ENCODE results near the gene CD93. TPM values are rescaled to one million over a fixed set of nuclear protein-coding genes. Genes with fewer than 3 reads are reported as not detected.

Gene CD93
- total RNA-seq, 1 experiment from 2014 or later: not detected

DNA sequence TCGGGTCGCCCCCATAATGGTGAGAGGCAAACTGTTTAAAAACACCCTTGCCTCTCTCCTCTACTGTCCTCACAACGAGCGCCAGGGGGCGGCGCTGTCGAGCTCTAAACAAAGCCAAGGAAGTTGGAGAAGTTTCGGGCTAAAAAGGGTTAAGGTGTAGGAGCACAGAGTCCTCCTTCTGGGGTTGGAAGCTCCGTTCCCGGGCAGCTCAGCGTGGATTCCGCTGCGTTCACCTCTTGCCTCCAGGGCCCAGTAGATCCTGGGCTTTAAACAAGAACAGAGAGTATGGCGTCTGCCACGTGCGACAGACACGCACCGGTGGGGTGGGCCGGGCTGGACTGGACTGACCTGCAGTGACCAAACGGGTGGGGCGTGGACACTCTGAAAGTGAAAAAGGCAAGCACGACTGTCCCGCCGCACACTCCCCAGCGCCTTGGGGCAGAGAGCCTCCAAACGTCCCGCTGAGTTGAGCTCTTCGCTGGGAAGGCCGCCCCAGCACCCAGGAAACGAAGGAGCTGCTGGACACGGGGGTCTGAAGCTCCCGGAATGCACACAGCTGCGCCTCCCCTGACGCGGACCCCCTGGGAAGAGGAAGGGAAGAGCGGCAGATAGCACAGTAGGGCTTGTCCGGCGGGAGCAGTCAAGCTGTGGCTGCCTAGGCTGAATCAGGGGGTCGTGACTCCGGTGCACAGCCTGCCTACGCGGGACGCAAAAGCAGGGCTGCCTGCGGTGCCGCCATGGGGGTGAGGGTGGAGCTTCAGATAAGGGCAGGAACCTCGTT, 35.1 kb downstream of the CD93 start:
- H3K36me3 ChIP-seq: no peaks in the 10 kb centered on the region
- no peaks in the 10 kb centered on the region for H3K27me3 ChIP-seq
- no peaks in the 10 kb centered on the region for H3K4me1 ChIP-seq
- no peak for DNase-seq
- no peak overlapping the region for H3K27ac ChIP-seq
- H3K4me3 ChIP-seq: no peak overlapping the region
- no peaks in the 10 kb centered on the region for H3K9me3 ChIP-seq (replicated peaks)

DNA sequence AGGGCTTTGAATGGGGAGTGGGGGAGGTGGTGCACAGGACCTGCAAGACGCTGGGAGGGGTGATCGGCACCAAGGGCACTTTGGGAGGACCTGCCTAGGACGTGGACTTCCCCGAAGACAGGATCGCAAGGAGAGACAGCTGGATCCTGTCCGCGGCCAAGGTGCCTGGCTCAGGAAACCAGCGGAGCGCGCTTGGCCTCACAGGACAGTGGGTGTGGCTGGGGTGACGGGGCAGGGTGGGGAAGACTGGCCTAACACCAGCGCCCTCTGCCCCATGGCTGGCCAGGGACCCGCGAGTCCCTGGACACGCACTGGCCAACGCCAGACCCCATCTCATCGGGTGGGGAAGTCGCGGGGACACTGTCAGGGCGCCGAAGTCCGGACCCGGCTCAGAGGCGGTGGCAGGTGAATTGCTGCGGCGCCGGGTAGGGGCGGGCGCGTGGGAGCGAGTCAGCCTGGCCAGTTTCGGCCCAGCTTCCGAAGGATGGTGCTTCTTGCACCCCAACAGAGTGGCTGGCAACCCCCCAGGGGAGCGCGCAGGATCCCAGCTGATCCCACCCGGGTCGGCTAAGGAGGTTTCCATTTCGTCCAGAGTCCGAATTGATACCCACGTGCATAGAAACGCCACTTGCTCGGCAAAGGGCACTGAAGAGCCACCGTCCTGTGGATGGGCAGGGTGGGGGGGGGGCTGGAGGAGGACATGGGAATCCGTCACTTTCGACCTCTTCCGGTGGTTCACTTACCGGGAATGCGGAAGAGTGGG, 35.9 kb downstream of the CD93 start:
- no peak overlapping the region for H3K27ac ChIP-seq
- DNase-seq: no peak
- no peaks in the 10 kb centered on the region for H3K27me3 ChIP-seq

DNA sequence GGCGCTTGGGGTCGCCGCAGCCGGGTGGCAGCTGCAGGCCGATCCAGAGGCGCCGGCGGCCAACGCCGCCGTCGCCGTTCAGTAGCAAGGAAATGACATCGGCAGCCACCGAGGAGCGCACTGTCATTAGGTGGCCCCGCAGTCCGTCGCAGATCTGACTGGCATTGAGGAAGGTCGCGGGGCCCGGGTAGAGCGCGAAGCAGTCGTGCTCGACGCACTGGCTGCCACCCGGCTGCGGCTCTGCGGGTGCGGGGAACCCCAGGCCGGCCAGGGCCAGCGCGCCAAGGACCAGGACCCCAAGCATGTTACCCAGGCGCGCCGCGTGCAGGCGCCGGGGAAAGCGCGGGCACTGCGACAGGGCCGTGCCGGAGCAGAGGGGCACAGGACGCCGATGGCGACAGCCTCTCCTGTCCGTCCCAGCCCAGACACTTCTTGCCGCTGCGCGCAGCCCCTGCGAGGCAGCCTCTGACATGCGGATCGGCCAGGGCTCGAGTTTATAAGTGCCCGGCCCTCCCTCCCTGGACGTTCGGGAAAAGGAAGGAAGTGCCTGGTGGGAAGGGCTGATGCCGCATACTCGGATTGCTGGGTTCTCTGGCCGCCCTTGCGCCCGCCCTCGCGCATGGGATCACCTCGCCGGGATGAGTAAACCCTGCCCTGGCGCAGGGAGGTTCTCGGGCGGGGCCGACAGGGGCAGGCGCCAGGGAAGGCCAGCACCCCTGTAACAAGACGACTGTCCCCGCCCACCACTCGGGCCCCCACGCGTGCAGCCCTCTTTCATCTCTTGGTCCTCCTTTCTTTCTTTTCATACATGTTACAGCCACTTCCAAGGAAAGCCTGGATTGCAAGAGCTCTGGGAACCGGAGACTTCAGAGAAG, 36.7 kb downstream of the CD93 start, which contains the start of gene THBD:
Gene THBD (minus strand): TSS at position 472 of the 875 bp plus-strand sequence. CDS start 168 bp downstream, at position 304.
- Histone ChIP-seq H3K4me1 (no peaks in the 10 kb centered on the region), H3K27ac (no peak within 1 kb of the TSS), H3K27me3 (no peaks in the 10 kb centered on the region)

More for the DNA sequence above, 35.9 kb downstream of the CD93 start:
- no peaks in the 10 kb centered on the region for H3K9me3 ChIP-seq (replicated peaks)
- H3K36me3 ChIP-seq: no peaks in the 10 kb centered on the region
- no peaks in the 10 kb centered on the region for H3K4me1 ChIP-seq
- H3K4me3 ChIP-seq: no peak overlapping the region

DNA sequence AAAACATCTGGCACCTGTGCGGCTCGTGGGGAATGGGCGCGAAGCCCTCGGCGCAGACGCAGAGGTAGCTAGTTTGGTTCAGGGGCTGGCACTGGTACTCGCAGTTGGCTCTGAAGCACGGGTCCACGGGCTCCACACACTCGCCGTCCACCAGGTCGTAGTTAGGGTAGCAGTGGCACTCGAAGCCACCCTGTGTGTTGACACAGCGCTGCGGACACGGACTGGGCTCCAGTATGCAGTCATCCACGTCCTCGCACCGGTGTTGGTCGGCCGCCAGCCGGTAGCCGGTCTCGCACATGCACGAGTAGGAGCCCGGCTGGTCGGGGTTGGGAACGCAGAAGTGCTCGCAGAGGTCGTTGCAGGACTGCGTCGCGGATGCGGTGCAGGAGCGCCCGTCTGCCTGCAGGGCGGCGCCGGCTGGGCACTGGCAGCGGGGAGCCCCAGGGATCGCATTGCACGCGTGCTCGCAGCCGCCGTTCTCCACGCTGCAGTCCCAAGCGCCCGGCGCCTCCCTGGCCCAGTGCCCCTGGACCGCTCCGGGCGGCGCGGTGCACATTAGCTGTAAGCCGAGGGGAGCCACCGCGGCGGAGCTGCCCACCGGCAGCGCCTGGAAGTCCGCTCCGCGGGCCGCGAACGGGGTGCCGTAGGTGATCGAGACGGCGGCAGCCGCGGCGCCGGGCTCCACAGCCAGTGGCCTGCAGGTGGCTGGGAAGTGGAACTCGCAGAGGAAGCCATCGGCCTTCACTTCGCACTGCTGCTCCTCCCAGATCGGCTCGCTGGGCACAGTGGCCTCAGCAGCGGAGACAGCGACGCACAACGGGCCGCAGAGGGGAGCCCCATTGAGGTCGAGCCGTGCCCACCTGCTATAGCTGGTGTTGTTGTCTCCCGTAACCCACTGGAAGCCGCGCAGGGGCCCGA, 37.6 kb downstream of the CD93 start:
- Histone ChIP-seq H3K4me1 (no peaks in the 10 kb centered on the region), H3K27ac (no peak overlapping the region), H3K9me3 (replicated peaks) (no peaks in the 10 kb centered on the region), H3K4me3 (no peak overlapping the region), H3K36me3 (no peaks in the 10 kb centered on the region), H3K27me3 (no peaks in the 10 kb centered on the region)
- no peak for DNase-seq

More for the DNA sequence above, 36.7 kb downstream of the CD93 start, which contains the start of gene THBD:
- DNase-seq: no peak
- Histone ChIP-seq H3K9me3 (replicated peaks) (no peaks in the 10 kb centered on the region), H3K4me3 (no peak within 1 kb of the TSS), H3K36me3 (no peaks in the 10 kb centered on the region)

DNA sequence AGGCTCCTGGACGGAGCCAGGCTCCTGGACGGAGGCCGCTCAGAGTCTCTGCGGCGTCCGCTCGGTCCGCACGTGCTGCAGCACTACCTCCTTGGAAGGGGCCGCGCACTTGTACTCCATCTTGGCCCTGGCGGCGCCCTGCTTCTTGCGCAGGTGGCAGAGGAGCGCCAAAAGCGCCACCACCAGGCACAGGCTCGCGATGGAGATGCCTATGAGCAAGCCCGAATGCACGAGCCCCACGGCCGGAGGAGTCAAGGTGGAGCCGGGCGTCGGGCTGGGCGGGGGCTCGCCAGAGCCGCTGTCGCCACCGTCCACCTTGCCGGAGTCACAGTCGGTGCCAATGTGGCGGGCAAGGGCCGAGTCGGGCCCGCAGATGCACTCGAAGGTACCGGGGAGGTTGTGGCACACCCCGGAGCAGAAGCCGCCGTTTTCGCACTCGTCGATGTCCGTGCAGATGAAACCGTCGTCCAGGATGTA, 38.3 kb downstream of the CD93 start:
- Histone ChIP-seq H3K4me1 (no peaks in the 10 kb centered on the region), H3K27ac (no peak overlapping the region), H3K9me3 (replicated peaks) (no peaks in the 10 kb centered on the region), H3K4me3 (no peak overlapping the region), H3K27me3 (no peaks in the 10 kb centered on the region), H3K36me3 (no peaks in the 10 kb centered on the region)
- DNase-seq: no peak

DNA sequence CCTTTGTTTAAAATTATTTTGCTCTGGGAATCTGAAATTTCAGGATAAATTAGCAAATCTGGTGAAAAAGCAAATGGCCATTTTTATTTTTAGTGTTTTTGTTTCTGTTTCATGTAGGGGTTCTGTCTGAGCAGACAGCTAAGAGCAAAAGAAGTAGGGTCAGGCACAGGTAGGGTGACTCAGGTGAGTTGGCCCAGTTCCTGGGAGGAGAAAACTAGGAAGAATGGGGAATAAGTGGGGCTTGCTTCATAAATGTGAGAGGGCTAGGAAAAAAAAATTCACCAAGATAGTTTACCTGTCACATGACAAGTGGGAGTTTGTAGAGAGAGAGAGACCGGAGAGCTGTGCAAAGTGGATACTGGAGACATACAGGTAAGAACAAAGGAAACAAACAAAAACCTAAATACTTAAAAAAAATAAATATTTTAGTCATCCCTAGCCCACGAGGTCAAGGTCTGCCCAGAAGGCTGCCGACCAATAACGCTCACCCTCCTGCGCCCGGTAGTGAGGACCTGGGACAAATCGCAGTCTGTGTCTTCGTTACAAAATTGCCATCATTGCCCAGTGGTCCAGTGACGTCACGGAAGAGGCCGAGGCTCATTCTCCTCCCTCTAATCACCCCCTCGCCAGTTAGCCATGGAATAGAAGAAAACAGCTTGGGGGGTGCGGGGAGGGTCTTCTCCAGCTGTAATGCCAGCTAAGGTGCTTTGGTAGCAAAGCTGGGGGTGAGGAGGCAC, 39.0 kb downstream of the CD93 start:
- no peak overlapping the region for H3K27ac ChIP-seq
- no peaks in the 10 kb centered on the region for H3K4me1 ChIP-seq
- H3K27me3 ChIP-seq: no peaks in the 10 kb centered on the region
- H3K9me3 ChIP-seq (replicated peaks): no peaks in the 10 kb centered on the region
- DNase-seq: no peak
- H3K4me3 ChIP-seq: no peak overlapping the region
- H3K36me3 ChIP-seq: no peaks in the 10 kb centered on the region

DNA sequence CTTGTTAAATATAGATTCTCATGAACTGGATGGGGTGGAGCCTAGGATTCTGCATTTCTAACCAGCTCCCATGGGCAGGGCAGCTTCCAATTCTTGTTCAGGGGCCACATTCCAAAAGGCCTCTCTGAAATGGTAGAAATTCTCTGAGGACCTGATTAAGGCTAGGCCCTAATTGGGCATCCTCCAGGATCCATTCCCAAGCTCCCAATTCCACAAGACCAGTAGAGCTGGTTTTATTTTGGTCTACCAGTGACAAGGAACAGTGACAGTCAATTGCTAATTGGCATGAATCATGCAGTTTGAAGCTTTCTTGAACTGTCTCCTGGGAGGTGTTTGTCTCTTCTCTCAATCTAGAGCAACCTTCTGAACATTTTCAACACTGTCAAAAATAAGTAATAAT, 39.7 kb downstream of the CD93 start:
- H3K9me3 ChIP-seq (replicated peaks): no peaks in the 10 kb centered on the region
- no peak for DNase-seq
- H3K27ac ChIP-seq: no peak overlapping the region
- no peaks in the 10 kb centered on the region for H3K36me3 ChIP-seq
- H3K27me3 ChIP-seq: no peaks in the 10 kb centered on the region
- no peak overlapping the region for H3K4me3 ChIP-seq
- H3K4me1 ChIP-seq: no peaks in the 10 kb centered on the region

DNA sequence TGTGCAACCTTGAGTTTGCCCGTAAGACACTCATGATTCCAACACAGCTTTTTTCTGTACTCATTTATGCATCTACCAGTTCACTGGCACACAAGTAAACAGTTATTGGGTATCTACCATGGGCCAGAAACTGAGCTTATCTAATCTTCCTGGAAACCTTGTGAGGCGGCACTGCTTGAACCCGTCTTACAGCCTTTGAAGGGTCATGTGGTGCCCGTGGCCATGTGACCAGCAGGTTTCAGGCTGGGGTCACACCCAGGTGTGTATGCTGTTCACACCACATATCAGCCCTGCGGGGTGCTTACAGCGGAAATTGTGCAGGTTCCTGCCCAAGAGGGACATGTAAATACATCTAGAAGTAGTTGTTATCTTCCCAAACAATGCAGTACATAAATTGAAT, 42.7 kb downstream of the CD93 start:
- H3K27me3 ChIP-seq: no peaks in the 10 kb centered on the region
- no peak overlapping the region for H3K4me3 ChIP-seq
- no peak for DNase-seq
- H3K9me3 ChIP-seq (replicated peaks): no peaks in the 10 kb centered on the region
- H3K27ac ChIP-seq: no peak overlapping the region
- H3K4me1 ChIP-seq: peaks cover 9% of the 10 kb centered on the region; the same call in 1 of the 2 replicates
- no peaks in the 10 kb centered on the region for H3K36me3 ChIP-seq

DNA sequence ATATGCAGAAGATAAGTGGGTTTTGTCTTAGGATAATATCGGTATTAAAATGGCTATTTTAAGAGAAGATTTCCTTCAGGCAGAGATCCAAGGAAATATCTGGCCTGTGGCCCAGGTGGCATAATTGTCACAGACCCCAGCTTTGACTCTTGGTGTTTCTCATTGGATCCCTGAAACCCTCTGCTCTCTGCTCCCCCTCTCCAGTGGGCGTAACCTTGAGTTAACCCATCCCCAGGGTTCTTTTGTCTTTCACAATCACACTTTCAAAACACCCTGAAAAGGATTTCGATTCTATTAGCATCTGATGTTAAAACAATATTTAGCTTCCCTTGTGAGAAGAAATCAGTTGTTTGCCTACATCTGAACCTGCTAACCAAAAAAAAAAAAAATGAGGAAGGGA, 43.9 kb downstream of the CD93 start:
- Histone ChIP-seq H3K4me3 (no peak overlapping the region), H3K4me1 (peaks cover 9% of the 10 kb centered on the region; the same call in 1 of the 2 replicates), H3K36me3 (no peaks in the 10 kb centered on the region), H3K27me3 (no peaks in the 10 kb centered on the region), H3K27ac (no peak overlapping the region), H3K9me3 (replicated peaks) (no peaks in the 10 kb centered on the region)
- no peak for DNase-seq

DNA sequence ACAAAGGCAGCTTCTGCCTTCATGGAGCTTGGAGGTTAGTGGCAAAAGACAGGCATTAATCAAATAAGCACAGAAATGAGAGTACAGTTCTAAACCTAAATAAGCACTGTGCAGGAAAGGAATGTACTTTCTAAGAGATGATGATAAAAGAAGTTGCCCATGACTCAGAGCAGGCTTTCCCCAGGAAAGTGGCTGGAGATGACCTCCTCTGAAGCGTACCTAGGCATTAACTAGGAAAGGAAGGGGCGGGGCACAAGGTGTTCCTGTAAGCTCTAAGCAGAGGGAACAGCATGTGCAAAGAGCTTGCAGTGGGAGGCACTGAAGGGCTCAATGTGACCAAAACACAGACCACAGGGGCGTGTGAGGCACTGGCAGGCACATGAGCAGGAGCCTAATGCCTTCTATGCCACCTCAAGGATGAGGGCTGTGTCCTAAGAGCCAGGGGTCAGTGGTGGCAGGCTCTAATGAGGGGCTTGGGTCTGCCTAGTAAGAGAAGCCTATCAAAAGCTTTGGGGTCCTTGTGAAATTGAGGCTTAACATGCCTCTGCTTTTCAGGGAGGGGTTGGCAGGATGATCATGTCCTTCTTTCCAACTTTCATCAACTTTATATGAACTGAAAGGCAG, 46.1 kb downstream of the CD93 start:
- Histone ChIP-seq H3K27me3 (no peaks in the 10 kb centered on the region), H3K4me3 (no peak overlapping the region), H3K4me1 (peaks cover 9% of the 10 kb centered on the region; the same call in 1 of the 2 replicates), H3K27ac (no peak overlapping the region), H3K9me3 (replicated peaks) (no peaks in the 10 kb centered on the region), H3K36me3 (no peaks in the 10 kb centered on the region)
- DNase-seq: no peak

DNA sequence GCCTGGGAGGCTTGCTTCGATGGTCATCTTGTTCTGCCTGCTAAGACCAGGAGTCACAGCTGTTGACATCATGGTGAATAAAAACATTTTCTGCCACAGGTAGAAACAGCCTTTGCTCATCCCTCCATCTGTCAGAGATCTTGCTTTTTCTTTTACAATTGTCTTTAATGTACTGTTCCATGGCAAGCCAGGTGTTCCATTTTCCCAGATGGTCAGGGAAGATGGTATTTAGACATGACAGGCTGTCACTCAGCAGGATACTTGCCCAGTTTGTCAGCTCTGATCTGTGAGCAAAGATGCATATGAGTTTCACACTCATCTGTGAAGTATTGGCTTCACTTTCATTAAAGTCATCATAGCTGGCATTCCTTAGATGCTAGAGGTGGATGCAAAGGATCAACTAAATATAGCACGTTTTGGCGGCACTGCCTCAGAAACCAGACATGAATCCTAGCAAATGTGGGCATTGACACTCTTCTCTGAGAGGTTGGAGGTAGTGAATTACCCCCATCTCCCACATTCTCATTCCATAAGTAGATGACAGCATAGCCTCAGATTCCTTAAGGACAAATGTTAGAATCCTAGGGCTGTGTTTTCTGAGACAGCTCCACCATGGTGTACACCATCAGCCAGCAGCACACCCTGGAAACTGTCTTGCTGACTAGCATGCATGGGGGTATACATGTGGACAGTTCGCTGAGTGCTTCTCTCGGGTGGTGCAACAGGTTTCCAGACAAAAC, 46.8 kb downstream of the CD93 start:
- no peaks in the 10 kb centered on the region for H3K9me3 ChIP-seq (replicated peaks)
- no peaks in the 10 kb centered on the region for H3K27me3 ChIP-seq
- H3K4me1 ChIP-seq: peaks cover 9% of the 10 kb centered on the region; the same call in 1 of the 2 replicates
- no peak overlapping the region for H3K27ac ChIP-seq
- H3K4me3 ChIP-seq: no peak overlapping the region
- no peak for DNase-seq
- no peaks in the 10 kb centered on the region for H3K36me3 ChIP-seq

DNA sequence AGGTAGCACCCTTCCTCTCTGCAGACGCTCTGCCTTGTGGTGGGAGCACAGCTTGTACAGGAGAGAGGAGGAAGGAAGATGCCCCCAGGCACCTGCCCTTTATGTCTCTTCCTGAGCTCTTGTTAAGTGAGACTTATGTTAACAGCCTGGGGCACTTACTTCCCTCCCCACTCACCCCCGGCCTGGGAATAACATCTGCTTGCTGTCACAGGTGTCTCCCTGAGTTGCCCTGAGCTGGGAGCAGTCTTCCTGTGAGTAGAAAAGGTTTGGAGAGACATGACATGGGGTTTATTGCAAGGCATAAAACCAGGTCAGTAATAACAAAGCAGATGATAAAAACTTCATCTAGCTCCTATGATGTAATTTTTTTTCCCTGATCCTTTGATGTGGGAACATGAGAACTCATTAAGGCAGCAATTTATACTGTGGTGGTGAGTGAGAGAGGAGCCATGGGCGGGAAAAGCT, 49.1 kb downstream of the CD93 start:
- Histone ChIP-seq H3K9me3 (replicated peaks) (no peaks in the 10 kb centered on the region), H3K27me3 (no peaks in the 10 kb centered on the region), H3K27ac (no peak overlapping the region), H3K4me1 (peaks cover 13% of the 10 kb centered on the region), H3K36me3 (no peaks in the 10 kb centered on the region), H3K4me3 (no peak overlapping the region)
- DNase-seq: peak in 1 of 2 experiments; percentile 42
